ENCODE results near the gene KLHDC1. TPM values are rescaled to one million over a fixed set of nuclear protein-coding genes. Genes with fewer than 3 reads are reported as not detected.
A peak's percentile ranks its signal among the peaks of the same experiment; 100 is the strongest.
"Not testable (repeated sequence)": the region's sequence is repeated elsewhere in the genome, so short reads cannot be mapped to it uniquely, and the experiment has no call there.

The KLHDC1 gene, protein sequence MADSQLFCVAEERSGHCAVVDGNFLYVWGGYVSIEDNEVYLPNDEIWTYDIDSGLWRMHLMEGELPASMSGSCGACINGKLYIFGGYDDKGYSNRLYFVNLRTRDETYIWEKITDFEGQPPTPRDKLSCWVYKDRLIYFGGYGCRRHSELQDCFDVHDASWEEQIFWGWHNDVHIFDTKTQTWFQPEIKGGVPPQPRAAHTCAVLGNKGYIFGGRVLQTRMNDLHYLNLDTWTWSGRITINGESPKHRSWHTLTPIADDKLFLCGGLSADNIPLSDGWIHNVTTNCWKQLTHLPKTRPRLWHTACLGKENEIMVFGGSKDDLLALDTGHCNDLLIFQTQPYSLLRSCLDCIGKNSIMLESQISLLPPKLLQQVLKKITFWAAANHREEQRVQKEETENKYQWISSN
- 10 to 100 TPM in 1 of 2 donors, 1 to 10 TPM in 1; 5.9 to 10.0 TPM for total RNA-seq
- polyA plus RNA-seq, result 1 to 10 TPM in 1 of 2 donors, under 1 TPM in 1; 0.65 to 3.7 TPM
- long read RNA-seq, donor 1, partial matches to known transcripts, result 0 of 1 reads
- long read RNA-seq, donor 1, other reads (novel, unspliced or antisense), result 0 of 1 reads
- long read RNA-seq, donor 2, result 0 reads
- long read RNA-seq, donor 3, partial matches to known transcripts, result 0 of 1 reads
- long read RNA-seq, donor 3, other reads (novel, unspliced or antisense), result 0 of 1 reads
- long read RNA-seq, donor 4, partial matches to known transcripts, result 7 of 7 reads
- long read RNA-seq, donor 4, other reads (novel, unspliced or antisense), result 0 of 7 reads
- long read RNA-seq, donor 5, result 0 reads

DNA sequence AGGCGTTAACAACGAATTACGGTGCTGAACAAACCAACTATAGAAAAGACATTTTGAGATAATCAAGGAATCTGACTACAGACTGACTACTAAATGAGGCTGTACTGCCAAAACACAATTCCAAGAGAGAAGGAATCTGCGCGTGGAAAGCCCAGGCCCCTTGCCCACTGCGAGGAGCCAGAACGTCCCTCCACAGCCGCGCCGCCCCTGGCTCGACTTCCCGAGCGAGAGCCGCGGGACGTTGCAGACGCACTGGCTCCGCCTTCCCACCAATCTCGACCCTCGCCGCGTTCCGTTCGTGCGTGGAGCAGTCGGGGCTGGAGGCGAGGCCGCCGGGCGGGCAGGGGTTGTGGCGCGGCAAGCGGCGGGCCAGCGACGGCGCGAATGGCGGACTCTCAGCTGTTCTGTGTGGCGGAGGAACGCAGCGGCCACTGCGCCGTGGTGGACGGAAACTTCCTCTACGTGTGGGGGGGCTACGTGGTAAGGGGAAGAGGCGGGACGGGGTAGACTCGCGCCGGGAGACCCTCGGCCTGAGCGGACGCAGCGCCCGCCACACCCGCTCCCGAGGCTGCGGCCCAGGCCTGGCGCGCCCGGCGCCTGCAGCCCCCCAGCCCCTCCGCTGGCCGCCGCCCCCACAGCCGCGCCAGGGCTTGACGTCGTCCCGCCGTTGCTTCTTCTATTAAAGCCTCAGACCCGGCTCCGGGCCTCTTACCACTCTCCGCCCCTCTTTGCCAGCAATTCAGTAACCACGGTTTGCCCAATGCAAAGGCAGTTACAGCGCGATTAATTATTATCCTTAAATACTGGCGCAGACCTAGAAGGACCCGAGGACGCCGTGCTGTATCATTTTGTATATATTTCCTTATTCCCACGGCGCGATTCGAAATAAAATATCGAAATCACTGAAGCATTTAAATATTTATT is at the start of gene KLHDC1:
Gene KLHDC1, plus strand, starts transcription at position 310 of the 924 bp plus-strand sequence. Its CDS starts 75 bp downstream, at position 385.
- Histone ChIP-seq H3K9ac (ENCODE audit: insufficient read depth in 1 of 2, low read length in 2 of 2) (peak within 1 kb of the TSS; percentile 69 to 96), H3K36me3 (ENCODE audit: control insufficient read depth in 4 of 4, insufficient read depth in 4 of 4, low read length in 4 of 4) (no peaks in the 10 kb centered on the region), H3K27me3 (ENCODE audit: control insufficient read depth in 3 of 3, insufficient read depth in 3 of 3, low read length in 2 of 3) (no peaks in the 10 kb centered on the region), H3K27ac (ENCODE audit: low read depth in 1 of 2, low read length in 1 of 2) (peak within 1 kb of the TSS; percentile 92 to 100), H3K4me1 (ENCODE audit: control insufficient read depth in 5 of 5, insufficient read depth in 5 of 5, low read length in 5 of 5) (peaks cover 0 to 16% (median 1%) of the 10 kb centered on the region in 5 donors), H3K4me3 (peak within 1 kb of the TSS; percentile 95), H3K9me3 (ENCODE audit: control insufficient read depth in 4 of 4, insufficient read depth in 3 of 4, low read length in 3 of 4) (no peaks in the 10 kb centered on the region)
- 0% methylated on average over 82 to 88 of the region's 88 CpGs for WGBS, 2 donors
- ATAC-seq (ENCODE audit: insufficient read depth, low FRiP score) (peak; percentile 77), DNase-seq (peak; percentile 90 to 93 (median 91))
- TF ChIP-seq CTCF (IDR thresholded peaks at IDR 0.05; ENCODE audit: control extremely low read depth, extremely low read depth), result no peak

DNA sequence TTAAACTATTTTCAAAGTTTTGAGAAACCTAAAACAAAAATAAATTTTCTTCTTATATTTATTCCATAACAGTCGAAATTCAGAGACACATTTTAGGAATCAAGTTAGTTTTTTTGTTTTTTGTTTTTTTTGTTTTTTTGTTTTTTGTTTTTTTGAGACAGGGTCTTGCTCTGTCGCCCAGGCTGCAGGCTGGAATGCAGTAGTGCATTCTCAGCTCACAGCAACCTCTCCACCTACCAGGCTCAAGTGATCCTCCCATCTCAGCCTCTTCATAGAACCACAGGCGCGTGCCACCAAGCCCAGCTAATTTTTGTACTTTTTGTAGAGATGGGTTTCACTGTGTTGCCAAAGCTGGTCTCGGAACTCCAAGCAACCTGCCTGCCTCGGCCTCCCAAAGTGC is 39.4 kb upstream of the KLHDC1 start:
- Histone ChIP-seq H3K27ac (ENCODE audit: low read depth in 1 of 2, low read length in 1 of 2) (no peak overlapping the region), H3K36me3 (ENCODE audit: control insufficient read depth in 4 of 4, insufficient read depth in 4 of 4, low read length in 4 of 4) (peaks cover 0 to 15% (median 1%) of the 10 kb centered on the region in 4 donors), H3K9ac (ENCODE audit: insufficient read depth in 1 of 2, low read length in 2 of 2) (no peak overlapping the region), H3K4me3 (no peak overlapping the region), H3K27me3 (ENCODE audit: control insufficient read depth in 3 of 3, insufficient read depth in 3 of 3, low read length in 2 of 3) (no peaks in the 10 kb centered on the region), H3K9me3 (ENCODE audit: control insufficient read depth in 4 of 4, insufficient read depth in 3 of 4, low read length in 3 of 4) (no peaks in the 10 kb centered on the region), H3K4me1 (ENCODE audit: control insufficient read depth in 5 of 5, insufficient read depth in 5 of 5, low read length in 5 of 5) (no peaks in the 10 kb centered on the region)
- no peak for TF ChIP-seq CTCF (IDR thresholded peaks at IDR 0.05; ENCODE audit: control extremely low read depth, extremely low read depth)
- 97 to 98% methylated on average over 6 of the region's 6 CpGs for WGBS, 2 donors
- ATAC-seq (ENCODE audit: insufficient read depth, low FRiP score), result no peak
- DNase-seq, result no peak

GRCh38 chr14:49654511-49654910 is 38.4 kb upstream of the KLHDC1 start:
- Histone ChIP-seq H3K4me3 (no peak overlapping the region), H3K9ac (ENCODE audit: insufficient read depth in 1 of 2, low read length in 2 of 2) (no peak overlapping the region), H3K27ac (ENCODE audit: low read depth in 1 of 2, low read length in 1 of 2) (no peak overlapping the region), H3K9me3 (ENCODE audit: control insufficient read depth in 4 of 4, insufficient read depth in 3 of 4, low read length in 3 of 4) (no peaks in the 10 kb centered on the region), H3K36me3 (ENCODE audit: control insufficient read depth in 4 of 4, insufficient read depth in 4 of 4, low read length in 4 of 4) (peaks cover 0 to 16% (median 1%) of the 10 kb centered on the region in 4 donors), H3K27me3 (ENCODE audit: control insufficient read depth in 3 of 3, insufficient read depth in 3 of 3, low read length in 2 of 3) (no peaks in the 10 kb centered on the region), H3K4me1 (ENCODE audit: control insufficient read depth in 5 of 5, insufficient read depth in 5 of 5, low read length in 5 of 5) (no peaks in the 10 kb centered on the region)
- 97 to 99% methylated on average over 3 of the region's 3 CpGs for WGBS, 2 donors
- no peak for TF ChIP-seq CTCF (IDR thresholded peaks at IDR 0.05; ENCODE audit: control extremely low read depth, extremely low read depth)
- no peak for ATAC-seq (ENCODE audit: insufficient read depth, low FRiP score)
- no peak for DNase-seq

DNA sequence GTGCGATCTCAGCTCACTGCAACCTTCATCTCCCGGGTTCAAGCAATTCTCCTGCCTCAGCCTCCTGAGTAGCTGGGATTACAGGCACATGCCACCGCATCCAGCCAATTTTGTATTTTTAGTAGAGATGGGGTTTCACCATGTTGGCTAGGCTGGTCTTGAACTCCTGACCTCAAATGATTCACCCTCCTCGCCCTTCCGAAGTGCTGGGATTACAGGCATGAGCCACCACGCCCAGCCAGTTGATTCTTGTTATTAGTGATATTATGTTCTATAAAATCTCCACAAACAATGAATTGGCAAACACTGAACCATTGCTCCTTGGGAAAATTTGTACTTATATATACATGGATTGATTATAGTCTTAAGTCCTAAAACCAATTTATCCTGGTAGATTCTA is 35.4 kb upstream of the KLHDC1 start:
- 96 to 98% methylated on average over 6 of the region's 6 CpGs for WGBS, 2 donors
- H3K36me3 ChIP-seq (ENCODE audit: control insufficient read depth in 4 of 4, insufficient read depth in 4 of 4, low read length in 4 of 4), result peaks cover 0 to 11% (median 0%) of the 10 kb centered on the region in 4 donors
- not testable (repeated sequence) for H3K27me3 ChIP-seq (ENCODE audit: control insufficient read depth in 3 of 3, insufficient read depth in 3 of 3, low read length in 2 of 3); DNase-seq; H3K27ac ChIP-seq (ENCODE audit: low read depth in 1 of 2, low read length in 1 of 2); H3K9ac ChIP-seq (ENCODE audit: insufficient read depth in 1 of 2, low read length in 2 of 2); H3K9me3 ChIP-seq (ENCODE audit: control insufficient read depth in 4 of 4, insufficient read depth in 3 of 4, low read length in 3 of 4); H3K4me1 ChIP-seq (ENCODE audit: control insufficient read depth in 5 of 5, insufficient read depth in 5 of 5, low read length in 5 of 5); H3K4me3 ChIP-seq; ATAC-seq (ENCODE audit: insufficient read depth, low FRiP score)
